Hippocampal formation (tissue), 2 donors: ENCODE measurements around the gene PCBP4.

Experiments
- DNase-seq, 2 donors: peaks; one replicate each; lab custom pipeline; 2025; lab: John Stamatoyannopoulos, UW

Gene PCBP4

DNA sequence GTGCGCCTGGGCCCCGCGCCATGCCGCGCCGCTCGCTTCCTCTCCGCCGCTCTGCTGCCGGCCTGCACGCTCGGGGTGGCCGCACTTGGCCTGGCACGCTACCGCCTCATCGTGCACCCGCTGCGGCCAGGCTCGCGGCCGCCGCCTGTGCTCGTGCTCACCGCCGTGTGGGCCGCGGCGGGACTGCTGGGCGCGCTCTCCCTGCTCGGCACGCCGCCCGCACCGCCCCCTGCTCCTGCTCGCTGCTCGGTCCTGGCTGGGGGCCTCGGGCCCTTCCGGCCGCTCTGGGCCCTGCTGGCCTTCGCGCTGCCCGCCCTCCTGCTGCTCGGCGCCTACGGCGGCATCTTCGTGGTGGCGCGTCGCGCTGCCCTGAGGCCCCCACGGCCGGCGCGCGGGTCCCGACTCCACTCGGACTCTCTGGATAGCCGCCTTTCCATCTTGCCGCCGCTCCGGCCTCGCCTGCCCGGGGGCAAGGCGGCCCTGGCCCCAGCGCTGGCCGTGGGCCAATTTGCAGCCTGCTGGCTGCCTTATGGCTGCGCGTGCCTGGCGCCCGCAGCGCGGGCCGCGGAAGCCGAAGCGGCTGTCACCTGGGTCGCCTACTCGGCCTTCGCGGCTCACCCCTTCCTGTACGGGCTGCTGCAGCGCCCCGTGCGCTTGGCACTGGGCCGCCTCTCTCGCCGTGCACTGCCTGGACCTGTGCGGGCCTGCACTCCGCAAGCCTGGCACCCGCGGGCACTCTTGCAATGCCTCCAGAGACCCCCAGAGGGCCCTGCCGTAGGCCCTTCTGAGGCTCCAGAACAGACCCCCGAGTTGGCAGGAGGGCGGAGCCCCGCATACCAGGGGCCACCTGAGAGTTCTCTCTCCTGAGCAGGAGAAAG is 11.1 kb downstream of the PCBP4 start:
- DNase-seq, result peak in 1 of 2 donors; percentile 68

DNA sequence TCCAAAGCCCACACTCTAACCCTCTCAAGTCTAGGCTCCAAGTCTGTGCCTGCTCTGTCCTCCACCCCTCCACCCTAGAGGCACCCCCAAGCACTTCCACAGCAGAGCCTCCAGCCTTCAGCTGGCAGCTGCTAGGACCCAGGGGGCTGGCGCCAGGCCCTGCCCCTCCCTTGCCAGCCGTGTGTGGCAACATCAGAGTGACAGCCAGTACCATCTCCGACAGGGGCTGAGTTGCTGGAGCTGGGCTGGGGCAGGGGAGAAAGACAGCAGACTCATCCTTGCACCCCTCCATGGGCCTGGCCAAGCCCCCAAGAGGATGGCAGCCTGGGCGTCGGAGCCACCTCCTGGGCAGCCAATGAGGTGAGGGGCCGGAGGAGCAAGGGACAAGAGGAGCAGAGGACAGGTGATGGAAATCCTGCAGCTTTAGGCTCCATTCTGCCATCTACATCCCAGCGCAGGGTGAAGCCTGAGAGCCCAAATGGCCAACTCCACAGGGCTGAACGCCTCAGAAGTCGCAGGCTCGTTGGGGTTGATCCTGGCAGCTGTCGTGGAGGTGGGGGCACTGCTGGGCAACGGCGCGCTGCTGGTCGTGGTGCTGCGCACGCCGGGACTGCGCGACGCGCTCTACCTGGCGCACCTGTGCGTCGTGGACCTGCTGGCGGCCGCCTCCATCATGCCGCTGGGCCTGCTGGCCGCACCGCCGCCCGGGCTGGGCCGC is 11.9 kb downstream of the PCBP4 start, which contains the start of gene GPR62:
Gene GPR62 (plus strand): TSS at position 207 of the 718 bp plus-strand sequence. CDS start 272 bp downstream, at position 479.
- peak; percentile 84 to 87 for DNase-seq

DNA sequence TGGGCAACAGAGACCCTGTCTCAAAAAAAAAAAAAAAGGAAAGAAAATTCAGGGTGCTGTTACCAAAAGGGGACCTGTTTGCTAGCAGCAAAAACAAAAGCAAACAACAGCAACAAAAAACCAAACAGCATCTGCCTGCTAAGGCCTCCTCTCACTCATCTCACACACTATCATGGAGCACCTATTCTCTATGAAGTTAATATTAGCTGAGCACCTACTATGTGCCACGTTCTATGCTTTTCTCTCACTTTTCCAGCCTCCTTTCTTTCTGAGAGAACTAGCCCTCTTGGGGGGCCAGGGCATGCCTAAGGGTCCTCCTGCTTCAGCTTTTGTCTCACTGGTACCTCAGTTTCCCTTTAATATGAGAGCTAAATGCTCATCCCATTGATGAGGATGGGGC is 12.5 kb downstream of the PCBP4 start:
- DNase-seq, result no peak

- DNase-seq, result no peak
Observed at GRCh38 chr3:51954105-51954504, 13.1 kb downstream of the PCBP4 start.

DNA sequence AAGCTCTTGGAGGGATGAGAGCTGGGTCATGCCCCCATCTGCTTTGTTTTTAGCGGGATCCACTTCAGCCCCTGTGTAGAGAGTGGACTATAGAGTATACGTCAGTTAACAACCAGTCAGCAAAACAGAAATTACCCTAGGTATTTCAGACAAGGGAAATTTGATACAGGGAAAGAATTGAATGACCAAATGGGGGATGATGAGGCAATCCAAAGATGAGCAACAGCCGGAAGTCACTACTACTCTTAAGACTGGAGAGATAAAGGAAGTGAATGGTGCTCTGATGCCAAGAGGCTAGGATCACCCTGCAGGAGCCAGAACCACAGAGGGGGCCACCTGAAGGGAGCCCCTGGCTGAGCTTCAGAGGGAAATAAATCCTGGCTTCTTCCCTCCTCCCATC is 13.8 kb downstream of the PCBP4 start:
- no peak for DNase-seq

DNA sequence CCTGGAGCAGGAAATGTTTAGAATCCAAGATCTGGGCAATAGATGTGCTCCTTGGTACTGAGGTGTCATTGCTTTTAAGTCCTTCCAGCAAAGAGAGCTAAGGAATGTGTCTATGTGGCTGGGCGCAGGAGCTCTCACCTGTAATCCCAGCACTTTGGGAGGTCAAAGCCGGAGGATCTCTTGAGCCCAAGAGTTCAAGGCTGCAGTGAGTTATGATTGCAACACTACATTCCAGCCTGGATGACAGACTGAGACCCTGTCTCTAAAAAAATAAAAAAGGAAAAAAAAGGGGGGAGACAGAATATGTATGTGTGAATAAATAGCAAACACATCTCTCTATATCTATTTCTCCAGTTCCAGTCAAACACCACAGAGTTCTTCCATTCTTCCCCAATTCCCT is 16.4 kb downstream of the PCBP4 start:
- DNase-seq, result no peak

GRCh38 chr3:51949121-51949520 is 18.1 kb downstream of the PCBP4 start:
- DNase-seq, result no peak

DNA sequence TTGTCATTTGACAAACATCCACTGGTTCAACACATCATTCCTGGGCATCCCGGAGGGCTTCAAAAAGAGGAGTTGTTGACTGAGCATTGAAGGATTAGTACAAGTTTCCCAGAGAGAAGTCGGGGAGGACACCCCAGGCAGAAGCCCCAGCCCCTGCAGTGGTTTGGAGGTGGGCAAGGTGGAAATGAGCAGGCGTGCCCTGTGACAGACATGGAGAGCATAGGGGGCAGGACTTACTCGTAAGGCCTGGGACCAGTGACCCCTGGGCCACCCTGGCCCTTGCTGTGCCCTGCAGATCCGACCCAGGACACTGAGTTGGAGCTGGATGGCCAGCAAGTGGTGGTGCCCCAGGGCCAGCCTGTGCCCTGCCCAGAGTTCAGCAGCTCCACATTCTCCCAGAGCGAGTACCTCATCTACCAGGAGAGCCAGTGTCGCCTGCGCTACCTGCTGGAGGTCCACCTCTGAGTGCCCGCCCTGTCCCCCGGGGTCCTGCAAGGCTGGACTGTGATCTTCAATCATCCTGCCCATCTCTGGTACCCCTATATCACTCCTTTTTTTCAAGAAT is 19.2 kb downstream of the PCBP4 start:
- DNase-seq, result no peak

- DNase-seq, result no peak
Observed at GRCh38 chr3:51947215-51947900, 19.9 kb downstream of the PCBP4 start.

- DNase-seq, result no peak
Observed at GRCh38 chr3:51946796-51947195, 20.5 kb downstream of the PCBP4 start.

DNA sequence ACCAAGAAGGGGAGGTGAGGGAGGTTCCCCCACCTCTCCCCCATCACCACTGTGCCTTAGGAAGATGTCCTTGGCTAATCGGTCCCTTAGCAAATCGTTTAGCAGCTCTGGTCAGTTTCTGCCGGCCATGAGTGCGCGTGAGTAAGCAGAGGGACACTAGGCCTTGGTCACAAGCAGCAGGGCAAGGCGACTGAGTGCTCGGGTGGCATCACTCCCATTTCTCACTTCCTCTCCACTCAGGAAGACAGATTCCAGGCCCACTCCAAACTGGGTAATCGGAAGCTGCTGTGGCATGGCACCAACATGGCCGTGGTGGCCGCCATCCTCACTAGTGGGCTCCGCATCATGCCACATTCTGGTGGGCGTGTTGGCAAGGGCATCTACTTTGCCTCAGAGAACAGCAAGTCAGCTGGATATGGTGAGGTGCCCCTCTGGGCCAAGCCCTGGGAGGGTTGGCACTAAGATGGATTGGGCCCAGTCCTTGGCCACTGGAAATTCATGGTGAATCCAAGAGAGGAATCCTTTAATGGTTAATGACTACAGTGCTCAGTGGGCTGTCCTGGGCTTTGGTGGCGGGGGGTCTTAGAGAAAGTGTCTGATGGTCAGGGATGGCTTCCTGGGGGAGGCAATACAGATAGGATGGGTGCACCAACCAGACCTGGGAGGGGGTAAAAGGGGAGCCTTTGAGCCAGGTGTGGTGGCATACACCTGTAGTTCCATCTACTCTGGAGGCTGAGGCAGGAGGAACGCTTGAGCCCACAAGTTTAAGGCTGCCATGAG is 21.1 kb downstream of the PCBP4 start:
- DNase-seq, result no peak

- no peak for DNase-seq
Observed at GRCh38 chr3:51945031-51945840, 22.0 kb downstream of the PCBP4 start.

DNA sequence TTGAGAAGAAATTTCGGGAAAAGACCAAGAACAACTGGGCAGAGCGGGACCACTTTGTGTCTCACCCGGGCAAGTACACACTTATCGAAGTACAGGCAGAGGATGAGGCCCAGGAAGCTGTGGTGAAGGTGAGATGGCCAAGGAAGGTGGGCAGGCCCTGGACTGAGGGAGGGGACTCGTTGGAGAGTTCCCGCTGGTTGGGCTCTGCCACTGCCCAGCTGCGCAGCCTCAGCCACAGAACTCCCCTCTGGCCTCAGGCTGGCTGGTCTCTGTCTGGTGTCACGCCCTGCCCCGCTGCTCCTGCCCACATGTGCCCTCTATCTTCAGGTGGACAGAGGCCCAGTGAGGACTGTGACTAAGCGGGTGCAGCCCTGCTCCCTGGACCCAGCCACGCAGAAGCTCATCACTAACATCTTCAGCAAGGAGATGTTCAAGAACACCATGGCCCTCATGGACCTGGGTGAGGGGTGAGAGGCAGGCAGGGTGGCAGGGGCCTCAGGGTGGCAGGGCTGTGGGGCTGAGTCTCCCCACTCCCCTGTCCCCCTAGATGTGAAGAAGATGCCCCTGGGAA is 22.7 kb downstream of the PCBP4 start:
- DNase-seq, result no peak

GRCh38 chr3:51943451-51944391 is 23.5 kb downstream of the PCBP4 start:
- no peak for DNase-seq

DNA sequence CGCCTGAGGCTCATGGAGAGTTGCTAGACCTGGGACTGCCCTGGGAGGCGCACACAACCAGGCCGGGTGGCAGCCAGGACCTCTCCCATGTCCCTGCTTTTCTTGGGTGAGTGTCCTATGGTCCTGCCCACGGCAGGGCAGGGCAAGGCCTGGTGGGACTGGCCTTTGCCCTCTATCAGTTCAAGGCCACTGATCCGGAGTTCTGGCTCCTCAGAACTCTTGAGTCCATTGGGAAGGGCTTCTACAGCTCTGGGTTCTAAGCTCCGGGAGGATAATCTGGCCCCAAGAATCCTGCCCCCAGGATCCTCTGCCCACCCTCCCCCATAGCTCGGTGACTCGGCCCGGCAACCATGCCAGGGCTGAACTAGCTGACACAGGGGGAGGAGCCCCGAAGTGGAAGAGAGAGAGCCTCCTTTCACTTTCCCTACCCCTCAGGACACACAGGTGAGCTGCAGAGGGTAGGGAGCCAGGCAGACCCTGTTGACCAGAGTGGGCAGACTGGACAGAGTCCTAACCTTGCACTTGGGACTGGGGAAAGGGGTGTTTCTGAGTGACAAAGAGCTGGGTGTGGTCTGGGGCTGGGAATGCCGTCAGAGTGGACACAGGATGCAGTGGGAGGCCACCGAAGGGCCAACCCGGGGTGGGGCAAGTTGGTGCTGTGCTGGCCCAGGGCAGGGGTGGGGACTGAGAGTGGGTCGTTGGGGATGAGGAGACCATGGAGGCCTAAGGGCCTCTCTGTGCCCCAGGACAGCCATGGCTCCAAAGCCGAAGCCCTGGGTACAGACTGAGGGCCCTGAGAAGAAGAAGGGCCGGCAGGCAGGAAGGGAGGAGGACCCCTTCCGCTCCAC is 24.4 kb downstream of the PCBP4 start:
- DNase-seq, result no peak

- DNase-seq, result peak; percentile 99 to 100
Observed at GRCh38 chr3:51941798-51942602, 25.3 kb downstream of the PCBP4 start, which contains the start of the genes PARP3 and RRP9. TSS of gene PARP3 (plus strand) at chr3:51942363. CDS start at chr3:51943356, 993 bp downstream. TSS of gene RRP9 (minus strand) at chr3:51941904. CDS start at chr3:51941867, 37 bp downstream.

DNA sequence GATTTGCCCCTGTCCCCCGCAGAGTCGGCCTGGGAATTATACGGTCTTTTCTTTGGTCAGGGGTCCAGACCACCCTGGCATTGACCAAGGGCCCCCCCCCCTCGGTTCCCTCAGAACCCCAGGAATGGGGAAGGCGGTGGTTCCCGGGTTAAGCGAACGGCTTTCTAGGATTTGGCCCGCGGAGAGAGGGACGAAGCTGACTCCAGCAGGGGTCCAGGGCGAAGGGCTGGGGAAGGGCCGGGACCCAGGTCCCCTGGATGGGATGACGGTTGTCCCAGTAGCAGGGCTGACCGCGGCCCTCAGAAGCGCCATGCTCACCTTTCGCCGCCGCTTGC is 25.8 kb downstream of the PCBP4 start:
- no peak for DNase-seq
